ENCODE measurements around the gene BRWD1.

- TF ChIP-seq CTCF (IDR thresholded peaks at IDR 0.05; ENCODE audit: low read length), result no peak
- no peak for TF ChIP-seq EZH2 (IDR thresholded peaks at IDR 0.05; ENCODE audit: borderline replicate concordance, low read length)
Observed at GRCh38 chr21:39345440-39345839, 32.0 kb upstream of the BRWD1 start.

Measured in OCI-LY1 (cell line).